NCI-H1436 (cell line): ENCODE data around the gene RNF112.

Experiments used
- DNase-seq: peaks from one replicate; lab custom pipeline; 2025; lab: John Stamatoyannopoulos, UW

Gene RNF112

GRCh38 chr17:19388791-19389785, 21.9 kb upstream of the RNF112 start:
- no peak for DNase-seq

- no peak for DNase-seq
These were observed 20.1 kb upstream of the RNF112 start for GRCh38 chr17:19390951-19391350.

- no peak for DNase-seq
These were observed 19.6 kb upstream of the RNF112 start for GRCh38 chr17:19391432-19391831.

- no peak for DNase-seq
These were observed 18.7 kb upstream of the RNF112 start for GRCh38 chr17:19392303-19392702.

- DNase-seq: no peak
These were observed 13.4 kb upstream of the RNF112 start for GRCh38 chr17:19397556-19398041.

- DNase-seq: peak; percentile 33
These were observed 12.5 kb upstream of the RNF112 start for GRCh38 chr17:19398301-19399181.

DNA sequence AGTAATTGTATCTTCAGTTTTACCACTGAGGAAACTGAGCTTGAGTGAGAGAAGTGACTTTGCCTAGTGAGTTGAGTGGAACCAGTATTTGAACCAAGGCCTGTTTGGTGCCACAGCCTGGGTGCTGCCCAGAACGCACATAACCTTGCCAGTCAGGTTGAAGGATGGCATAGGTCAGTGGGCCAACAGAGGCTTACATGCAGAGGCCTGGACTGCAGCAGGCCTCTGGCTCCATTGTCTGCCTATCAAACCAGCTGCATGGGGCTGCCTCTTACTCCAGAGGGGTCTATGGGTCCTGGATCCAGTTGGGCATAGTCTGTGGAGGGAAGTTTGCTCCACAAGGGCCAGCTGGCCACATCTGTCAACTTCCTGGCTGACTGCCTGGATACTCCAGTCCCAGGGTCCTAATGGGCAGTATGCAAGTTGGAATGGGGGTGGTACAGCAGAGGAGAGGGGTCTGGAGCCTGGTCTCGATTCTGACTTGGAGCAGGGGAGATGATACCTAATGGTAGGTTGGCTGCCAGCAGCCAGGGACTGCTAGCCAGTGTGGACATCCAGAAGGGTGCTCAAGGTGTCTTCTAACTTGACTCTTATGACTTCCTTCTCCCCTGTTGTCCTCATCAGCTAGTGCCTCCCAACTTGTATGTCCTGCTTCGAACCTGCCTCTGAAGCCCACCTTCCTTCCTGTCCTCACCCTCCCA, 11.1 kb upstream of the RNF112 start:
- DNase-seq: no peak

DNA sequence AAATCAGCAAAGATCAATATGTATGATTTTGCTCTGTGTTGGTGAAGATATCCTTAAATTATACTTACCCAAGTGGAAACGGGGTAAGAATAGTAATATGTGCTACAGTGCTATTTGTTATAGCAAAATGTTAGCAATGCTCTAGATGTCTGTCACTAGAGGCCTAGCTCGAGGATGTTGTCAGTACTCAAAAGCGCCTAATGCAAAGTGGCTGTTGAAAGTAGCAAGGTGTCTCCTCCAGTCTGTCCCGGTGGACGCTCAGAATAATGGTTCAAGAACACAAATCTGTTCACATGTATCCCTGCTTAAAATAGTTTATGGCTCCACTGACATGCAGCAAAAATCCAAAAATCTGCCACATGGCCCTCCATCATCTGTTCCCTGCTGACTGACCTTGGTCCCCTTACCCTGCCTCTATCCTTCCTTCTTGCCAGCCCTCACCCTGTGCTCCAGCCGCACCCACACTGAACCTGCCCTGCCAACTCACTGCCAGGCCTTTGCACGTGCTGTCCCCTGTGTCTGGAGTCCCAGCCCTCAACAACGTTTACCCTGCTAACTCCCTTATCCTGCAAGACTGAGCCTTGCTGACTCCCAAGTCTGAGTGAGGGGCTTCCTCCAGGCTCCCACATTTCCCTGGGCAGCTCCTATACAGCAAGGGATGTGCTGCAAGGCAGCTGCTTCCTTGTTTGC, 9.6 kb upstream of the RNF112 start:
- no peak for DNase-seq

DNA sequence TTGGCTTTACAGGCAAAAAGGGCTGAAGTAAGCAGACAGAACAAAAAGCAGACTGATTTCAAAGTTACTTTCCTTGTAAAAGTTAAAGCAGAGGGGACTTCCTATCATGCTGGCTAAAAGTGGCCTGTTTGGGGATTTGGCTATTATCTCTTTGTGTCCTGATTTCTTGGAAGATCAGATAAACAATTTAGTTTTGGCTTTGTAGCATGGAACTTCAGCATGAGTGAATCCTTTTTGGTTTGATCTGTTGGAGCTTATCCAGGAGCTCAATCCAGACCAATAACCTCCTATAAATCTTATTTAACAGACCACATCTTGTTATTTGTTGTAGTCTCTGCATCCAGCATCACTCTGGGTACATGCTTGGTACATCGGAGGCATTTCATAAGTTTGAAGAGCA, 8.9 kb upstream of the RNF112 start:
- DNase-seq: no peak

- DNase-seq: no peak
These were observed 8.0 kb upstream of the RNF112 start for GRCh38 chr17:19403021-19403420.

DNA sequence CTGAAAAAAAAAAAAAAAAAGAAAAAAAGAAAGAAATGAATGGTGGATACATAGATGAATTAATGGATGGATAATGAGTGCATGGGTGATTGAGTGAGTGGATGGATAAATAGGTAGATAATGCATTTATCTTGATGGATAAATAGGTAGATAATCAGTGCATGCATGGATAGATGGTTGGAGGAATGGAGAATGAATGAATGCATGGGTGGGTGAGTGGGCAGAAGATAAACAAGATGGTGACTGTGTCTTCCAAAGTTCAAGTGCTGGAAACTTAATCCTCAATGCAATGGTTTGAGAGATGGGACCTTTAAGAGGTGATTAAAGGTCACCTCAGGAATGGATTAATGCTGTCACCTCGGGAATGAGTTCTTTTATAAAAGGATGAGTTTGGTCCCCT, 6.8 kb upstream of the RNF112 start:
- no peak for DNase-seq

DNA sequence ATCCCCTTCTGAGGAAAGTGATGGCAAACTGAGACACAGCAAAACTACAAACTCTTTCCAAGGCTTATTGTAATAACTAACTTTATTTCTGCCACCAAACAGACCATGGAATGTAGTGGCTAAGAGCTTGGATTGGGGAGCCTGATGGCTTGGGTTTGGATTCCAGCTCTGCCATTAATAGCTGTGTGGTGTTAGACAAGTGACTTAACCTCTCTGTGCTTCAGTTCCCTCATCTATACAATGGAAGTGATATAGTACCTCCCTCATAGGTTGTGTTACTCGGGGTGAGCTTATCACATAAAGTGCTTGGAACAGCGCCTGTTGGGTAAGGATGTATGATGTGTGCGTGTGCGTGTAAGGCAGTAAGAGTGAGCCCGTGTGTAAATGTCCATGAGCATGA, 5.9 kb upstream of the RNF112 start:
- no peak for DNase-seq

DNA sequence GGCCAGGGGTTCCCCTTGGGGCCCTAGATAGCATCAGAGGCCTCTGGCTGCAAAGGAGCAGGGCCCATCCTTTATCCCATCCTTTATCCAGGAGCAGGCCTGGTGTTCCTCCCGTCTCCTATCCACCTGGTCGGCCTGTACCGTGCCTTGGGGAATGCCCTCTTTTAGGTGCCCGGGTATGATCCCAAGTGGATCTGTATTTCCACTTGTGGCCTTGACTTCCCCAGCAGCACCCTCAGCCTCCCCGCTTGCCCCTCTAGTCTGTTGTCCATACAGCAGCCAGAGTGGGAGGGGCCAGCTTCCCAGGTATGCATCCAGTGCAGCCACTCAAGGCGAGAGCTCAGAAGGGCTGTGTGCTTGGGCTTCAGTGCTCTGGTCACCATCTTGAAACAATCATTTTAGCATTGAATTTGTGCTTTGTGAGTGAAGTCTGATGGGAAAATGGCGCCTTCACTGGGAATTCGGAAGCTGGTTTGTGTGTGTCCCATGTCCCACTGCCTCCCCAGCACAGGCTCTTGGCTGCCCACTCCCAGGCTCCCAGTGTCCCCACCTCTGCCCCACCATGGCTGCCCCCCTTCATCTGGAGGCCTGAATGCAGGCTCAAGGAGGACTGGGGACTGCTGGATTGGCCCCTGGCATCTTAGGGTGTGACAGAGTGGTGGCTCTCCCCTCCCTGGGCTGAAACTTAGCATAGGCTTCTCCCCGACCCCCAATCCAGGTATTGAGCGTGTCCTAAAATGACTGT, 3.3 kb upstream of the RNF112 start:
- DNase-seq: no peak

DNA sequence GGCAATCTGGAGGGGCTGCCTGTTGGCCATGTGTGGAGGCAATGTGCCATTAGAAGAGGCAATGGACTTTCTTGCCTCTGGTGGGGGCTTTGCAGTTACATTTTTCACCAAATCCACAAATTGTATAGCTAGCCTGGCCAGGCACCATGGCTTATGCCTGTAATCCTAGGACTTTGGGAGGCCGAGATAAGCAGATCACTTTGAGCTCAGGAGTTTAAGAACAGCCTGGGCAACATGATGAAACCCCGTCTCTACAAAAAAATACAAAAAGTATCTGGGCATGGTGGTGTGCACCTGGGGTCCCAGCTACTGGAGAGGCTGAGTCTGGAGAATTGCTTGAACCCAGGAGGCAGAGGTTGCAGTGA, 2.7 kb upstream of the RNF112 start:
- DNase-seq: no peak

- DNase-seq: no peak
These were observed 2.0 kb upstream of the RNF112 start for GRCh38 chr17:19409066-19409465.

DNA sequence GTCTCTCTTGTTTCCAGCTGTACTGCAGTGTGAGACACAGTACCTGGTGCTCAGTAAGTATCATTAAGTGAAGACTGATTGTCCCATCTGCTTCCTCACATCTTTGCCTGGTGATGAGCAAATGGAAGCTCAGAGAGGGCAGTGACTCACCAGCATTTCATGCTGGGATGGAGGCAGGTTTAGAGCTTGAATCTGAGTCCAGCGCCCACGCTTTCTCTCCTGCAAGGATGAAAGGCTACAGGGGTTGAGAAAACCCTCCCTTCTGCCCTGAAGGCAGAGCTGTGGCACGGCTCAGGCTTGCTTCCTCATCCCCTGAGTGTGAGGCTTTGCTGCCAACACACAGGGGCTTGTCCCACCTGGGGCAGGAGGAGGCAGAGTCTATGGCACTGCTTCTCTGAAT, 1.5 kb upstream of the RNF112 start:
- no peak for DNase-seq

DNA sequence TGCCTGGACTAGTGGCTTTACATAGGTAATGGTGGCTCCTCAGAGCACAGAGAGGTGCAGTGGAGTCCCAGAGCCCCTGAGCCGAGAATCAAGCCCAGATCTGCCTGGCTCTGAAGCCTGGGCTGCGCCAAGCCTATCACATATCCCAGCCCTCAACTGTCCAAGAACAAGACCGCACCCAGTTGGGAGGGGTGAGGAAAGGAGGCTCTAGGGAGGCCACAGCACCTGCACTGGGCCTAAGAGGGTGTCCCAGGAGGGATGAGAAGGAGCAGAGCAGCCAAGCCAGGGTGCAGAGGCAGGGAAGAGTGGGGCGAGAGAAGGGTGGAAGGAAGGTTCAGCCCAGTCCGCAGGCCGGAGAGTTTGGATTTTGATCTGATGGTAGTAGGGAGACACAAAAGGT, 941 bp upstream of the RNF112 start:
- peak; percentile 75 for DNase-seq

DNA sequence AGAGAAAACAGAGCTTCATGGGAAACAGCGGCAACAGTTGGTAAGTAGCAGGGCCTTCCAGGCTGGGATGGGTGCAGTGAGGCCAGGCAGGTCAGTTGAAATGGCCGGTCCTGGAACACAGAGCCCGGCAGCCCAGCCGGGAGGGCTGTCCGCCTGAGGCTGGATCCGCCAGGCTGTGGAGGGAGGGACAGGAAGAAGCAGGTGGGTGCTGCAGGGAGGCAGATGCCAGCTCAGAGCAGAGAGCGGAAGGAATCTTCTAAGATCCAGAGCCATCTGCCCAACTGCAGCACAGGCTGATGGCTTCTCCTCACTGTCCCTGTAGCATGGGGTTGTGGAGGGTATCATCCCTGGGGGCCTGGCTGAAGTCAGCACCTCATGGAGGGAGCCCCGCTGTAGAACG, 599 bp downstream of the RNF112 start:
- no peak for DNase-seq

- no peak for DNase-seq
These were observed 1.5 kb downstream of the RNF112 start for GRCh38 chr17:19412510-19412909.

- no peak for DNase-seq
These were observed 2.0 kb downstream of the RNF112 start for GRCh38 chr17:19412984-19413383.

GRCh38 chr17:19413761-19414160, 2.7 kb downstream of the RNF112 start:
- DNase-seq: no peak
